Activated naive CD4-positive, alpha-beta T cell treated with anti-CD3 and anti-CD28 coated beads, Interleukin-2, amount 50 U/mL, for 16 hours (primary cell): ENCODE results near the gene URB1.

Experiments used
- DNase-seq: peaks from one replicate; pipeline ENCODE4 v3.0.0-alpha.2; 2020

URB1 gene

DNA sequence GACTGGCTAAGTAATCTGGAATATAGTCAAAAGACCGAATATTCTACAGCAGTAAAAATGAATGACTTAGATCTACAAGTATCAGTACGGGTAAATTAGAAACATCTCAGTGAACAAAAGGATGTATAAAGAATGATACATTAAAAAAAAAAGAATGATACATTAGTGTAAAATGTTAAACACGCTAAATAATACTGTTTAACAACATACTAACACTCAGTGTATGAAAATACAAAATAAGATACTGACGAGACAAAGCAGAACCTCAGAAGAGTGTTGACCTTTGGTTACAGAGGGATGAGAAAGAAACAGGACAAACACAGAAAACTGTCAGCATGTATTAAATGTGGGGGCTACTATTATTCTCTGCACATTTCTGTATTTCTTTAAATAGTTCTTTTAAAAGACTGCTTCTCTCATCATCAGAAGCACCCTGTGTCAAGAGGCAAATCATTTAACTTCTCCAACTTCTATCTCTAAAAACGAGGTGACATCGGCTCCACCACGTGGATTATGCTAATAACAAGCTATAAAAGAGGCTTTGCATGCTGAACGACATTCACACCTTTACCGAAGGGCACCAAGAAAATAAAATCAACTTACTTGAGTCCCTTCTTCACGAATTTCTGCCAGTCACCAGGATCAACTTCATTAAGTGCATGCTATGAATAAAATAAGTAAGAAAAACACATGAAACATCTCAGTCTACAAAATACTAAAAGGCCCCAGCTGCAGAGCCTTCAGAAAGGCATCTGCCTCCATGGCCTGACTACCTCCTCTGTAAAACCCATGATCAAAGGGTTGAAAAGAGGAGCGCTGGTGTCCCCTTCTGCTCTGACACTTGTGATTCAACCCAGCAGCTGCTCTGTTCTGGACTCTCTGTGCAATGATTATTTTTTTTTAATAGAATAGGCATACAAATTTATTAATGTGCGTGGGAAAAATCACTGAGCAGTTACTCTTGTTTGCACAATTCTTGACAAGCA is 51.7 kb downstream of the URB1 start:
- DNase-seq = no peak

DNA sequence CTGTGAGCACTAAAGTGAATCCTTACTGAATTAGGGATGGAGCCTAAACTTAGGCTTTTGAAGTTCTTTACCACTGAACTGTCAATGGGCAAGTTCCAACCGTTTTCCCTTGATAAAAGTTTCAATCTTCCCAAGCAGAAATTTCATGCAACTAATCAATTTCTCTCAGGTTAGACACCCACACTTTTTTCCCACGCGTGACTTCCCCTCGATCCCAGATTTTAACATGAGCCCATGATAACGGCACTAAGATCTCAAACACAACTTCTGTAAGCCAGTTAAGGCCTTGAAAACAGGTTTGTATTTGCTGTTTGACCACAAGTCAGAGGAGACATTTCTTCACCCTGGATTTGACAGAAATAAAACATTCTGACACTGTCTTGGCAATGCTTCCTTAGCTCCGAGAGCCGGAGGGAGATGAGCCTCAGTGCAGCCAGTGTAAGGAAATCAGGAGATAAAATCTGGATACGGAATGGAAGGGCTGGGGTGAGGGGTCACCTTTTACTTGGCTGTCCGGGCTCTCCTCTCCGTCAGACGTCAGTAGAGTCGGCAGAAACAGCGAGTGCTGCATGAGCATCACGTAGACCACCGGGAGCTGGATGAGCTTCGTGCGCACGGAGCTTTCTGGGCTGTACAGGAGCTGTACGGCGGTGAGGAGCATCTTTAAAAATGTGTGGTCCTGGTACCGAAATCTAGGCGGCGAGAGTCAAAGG is 54.4 kb downstream of the URB1 start:
- DNase-seq = no peak

DNA sequence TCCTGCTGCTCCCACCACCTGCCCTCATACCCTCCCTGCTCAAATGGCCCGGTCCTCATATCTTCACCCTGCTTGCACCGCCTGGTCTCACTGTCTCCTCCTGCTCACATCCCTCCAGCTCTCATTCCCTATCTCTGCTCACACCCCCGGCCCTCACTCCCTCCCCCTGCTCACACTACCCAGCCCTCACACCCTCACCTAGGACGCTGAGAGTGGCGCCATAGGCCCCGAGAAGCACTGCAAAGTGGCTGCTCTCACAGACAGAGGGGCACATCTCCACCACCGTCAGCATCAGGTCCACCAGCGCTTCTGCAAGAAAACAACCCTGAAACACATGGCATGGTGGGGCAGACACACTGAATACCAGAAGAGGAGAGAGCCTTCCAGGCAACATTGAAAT is 55.6 kb downstream of the URB1 start:
- DNase-seq = no peak

DNA sequence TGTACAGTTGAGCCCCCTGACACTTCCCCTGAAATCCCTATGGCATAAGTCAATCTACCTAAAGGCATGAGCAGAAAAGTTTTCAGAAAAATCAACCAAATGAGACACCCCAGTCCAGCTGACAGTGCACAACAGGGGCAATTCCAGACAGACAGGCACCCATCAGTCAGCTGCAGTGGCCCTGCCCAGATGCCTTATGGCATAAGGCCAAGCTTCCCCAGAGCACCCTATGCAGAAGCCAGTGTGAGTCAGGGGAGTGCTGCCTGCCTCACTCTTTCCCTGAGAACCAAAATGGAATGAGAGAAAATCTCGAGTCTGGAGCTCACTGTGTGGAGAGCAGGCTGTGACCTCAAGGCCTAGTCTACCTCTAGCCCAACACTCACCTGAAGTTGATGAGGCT is 56.1 kb downstream of the URB1 start:
- DNase-seq = no peak

DNA sequence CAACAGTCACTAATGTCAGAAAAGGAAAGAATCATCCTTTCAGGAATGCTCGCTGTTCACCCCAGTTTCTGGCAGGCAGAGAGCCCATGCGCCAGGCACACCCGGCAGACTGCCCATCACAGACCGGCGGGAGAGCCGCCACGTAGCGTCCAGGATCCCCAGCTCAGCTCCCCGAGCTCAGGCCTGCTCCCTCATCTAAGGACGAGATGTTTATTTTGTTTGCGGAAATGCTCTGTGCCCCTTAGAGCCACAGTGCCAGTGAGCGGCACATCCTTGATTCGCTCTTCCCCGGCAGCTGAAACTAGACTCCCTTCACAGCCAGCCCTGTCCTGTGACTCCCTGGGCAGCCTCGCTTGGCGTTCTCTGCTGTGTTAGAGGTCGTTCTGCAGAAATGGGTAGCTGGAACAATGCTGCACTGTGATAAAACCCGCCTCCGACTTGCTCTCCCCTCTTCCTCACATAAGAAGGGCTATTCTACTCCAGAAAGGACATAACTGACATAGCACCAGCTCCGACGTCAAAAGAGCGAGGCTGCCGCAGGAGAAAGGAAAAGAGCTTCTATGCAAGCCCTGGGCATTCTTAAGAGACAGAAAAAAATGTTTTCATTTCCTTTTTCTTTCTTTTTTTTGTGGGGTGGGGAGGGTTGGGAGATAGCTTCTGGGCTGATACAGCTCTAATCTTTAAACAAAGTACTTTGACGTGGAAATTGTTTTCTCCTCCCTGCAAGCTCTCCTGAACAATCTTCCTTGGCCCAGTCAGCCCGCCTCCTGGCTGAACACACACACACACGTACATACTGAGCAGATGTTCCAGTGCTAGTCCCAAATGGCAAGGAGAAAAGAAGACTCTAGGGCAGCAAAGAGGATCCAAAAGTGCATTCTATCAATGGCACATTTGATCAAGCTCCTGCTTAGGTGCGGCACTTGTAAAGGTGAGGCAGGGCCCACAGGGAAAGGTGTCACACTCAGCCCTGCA is 56.9 kb downstream of the URB1 start:
- no peak for DNase-seq

DNA sequence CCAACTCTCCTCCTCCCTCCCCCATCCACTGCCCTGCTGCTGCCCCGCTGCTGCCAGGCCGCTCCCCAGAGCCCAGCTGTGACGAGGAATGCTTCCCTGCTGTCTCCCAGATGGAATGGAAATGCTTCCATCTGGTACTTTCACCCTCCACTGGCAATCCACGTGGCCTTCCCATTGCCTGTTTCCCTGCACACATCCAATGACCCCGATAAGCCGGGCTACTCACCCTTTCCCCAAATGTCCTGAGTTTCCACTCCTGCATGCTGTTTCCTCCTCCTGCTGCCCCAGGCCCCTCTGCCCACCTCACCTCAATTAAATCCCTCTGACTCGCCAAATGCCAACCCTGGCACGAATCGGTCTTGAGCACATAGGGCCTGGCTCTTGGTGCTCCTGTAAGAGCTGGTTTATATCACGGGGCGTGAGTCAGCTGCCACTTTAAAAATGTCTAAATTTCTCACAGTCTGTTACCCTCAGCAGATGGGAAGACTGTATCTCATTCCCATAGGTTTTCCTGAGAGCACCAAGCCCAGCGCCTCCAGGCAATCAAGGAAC is 57.8 kb downstream of the URB1 start:
- no peak for DNase-seq

DNA sequence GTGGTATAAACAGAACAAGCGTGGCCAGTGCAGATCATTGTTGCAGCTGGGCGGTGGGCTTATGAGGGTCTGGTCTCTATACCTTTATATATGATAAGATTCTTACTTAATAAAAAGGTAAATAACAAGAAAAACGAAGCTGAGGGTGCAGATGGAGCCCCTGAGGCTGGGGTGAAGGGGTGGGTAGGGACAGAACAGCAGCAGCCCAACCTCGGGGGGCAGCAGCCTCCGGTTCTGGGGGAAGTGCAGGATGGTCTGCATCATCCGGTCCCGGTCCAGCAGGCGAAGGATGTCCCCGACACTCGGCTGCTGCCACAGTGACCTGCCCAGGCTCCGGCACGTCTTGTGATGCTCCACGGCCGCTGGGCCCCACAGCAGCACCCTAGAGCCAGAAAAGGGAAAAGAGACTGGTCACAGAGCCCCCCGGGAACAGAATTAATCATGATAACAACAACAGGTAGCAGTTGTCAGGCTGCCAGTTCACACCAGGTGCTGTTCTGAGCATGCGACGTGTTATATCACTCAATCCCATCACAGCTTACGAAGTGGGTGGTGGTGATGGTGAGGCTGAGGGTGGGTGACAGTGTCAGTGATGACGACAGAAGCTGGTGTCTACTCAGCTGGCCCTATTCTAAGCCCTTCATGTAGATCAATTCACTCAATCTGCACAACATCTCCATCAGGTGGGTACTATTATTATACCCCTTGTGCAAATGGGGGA is 58.7 kb downstream of the URB1 start:
- no peak for DNase-seq

DNA sequence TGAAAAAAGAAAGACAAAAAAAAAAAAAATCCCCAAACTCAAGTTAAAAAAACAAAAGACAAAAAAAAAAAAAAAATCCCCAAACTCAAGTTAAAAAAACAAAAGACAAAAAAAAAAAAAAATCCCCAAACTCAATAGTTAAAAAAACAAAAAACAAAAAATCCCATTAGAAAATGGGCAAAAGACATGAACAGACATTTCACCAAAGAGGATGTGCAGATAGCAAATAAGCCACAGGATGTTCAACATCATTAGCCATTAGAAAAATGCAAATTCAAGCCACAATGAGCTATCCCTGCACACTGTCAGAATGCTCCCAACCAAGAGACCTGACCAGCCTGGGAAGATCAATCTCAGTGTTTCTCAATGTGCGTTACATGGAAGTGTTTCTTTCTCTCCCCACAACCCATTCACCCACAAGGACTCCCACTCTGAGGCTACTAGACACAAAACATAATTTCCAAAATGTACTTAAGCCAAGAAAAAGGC is 60.3 kb downstream of the URB1 start:
- DNase-seq = no peak

DNA sequence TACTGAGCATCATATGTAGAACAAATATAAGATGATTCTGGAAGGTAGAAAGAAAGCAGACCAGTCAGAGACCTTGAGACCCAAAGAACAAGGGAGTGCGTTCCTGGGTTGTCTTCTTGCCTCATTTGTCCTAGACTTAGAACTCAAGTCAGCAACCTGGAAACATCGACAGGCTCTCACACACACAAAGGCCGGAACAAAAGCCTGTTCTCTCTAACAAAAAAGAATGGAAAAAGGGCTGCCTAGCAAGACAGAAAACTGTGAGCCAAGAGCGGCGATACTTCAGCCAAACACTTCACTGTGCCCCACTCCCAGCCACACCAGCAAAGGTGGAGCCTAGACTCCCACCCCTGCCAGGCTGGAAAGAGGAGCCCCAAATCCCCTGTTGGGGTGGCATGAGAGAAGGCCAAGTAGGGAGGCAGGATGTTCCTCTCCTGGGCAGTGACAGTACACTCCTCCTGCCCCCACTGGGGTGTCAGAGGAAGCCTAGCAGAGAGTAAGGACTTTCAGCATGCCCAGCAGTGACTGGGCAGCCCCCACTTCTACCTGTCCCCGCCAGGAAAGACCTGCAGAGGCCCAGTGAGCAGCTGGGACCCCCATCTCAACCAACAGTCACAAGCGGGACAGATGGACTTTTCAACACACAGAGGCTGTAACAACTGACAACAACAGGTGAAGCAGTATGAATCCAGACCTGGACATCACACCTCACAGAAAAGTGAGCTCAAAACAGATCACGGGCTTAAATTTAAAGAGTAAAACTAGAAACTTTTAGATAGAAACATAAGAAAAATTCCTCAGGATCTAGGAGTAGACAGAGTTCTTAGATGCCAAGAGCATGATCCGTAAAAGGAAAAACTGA is 61.1 kb downstream of the URB1 start:
- DNase-seq = no peak

DNA sequence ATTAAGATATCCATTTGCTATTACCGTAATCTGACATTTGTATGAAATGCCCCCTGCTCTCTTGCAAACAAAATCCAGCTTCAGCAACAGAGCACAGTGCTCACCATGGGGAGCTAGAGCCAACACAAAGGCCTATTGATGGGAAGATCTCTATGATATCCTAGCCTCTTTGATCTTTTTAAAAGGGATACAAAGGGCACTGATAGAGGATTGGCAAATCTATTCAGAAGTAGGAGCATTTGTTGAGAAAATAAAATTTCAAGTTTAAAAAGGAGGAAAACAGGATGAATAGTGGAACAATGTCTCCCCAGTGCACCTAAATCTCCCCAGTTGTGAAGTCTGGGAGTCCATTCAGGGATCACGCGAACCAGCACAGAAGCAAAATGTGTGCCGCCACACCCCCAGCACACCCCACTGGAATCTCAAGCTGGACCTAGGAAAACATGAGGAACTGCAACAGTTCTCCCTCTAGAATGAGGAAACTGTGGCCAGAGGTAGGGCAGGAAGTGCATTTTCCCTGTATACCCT is 62.0 kb downstream of the URB1 start:
- no peak for DNase-seq

DNA sequence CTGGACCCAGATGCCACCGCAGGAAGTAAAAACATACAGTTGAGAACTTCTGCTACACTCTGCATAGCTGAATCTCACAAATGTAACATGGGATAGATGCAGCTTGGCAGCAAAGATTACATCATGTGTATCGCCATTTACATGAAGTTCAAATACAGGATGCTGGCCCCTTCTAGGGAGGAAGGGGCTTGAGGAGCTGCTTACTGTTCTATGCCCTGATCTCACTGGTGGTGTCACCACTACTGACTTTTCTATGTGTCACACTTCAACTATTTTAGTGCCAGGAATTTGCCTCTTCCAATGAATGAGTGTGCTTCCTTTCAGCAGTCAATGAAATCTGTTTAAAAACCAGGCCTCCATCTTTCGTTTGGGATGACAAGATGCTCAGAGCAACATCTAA is 63.0 kb downstream of the URB1 start:
- no peak for DNase-seq

DNA sequence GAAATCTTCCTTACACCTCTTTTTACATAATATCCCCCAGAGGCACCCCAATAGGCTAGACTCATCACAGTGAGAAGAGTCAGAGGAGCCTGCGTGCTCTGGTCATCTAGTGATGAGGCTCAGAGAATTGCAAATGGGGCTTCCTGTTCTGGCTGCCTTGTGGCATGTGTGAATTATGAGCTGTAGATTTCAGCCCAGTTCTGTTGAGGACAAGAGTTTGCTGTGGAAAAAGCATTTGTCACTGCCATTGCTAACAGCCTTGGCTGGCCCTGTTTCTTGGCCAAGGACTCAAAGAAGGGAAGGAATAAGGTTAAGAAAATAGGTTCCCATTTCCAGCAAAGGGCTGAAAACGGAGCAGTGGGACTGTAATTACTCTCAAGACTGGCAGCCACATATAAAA is 63.5 kb downstream of the URB1 start:
- no peak for DNase-seq

DNA sequence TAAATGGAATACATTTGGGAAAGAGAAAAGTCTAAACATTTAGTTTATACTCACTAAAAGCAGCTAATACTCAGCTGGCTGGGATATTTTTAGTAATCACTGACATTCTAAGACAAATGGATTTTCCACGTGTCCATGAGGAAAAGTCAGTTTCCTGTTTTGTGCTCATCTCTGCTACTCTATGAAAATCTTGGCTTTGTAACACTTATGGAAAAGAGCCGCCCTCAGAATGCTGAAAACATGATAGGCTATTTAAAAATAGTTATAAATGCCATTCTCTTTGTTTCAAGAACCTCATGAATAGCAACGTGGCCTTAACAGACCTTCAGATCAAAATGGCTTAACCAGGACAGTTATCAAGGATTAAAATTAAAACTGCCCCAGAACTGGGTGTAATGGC is 64.2 kb downstream of the URB1 start:
- DNase-seq = no peak

DNA sequence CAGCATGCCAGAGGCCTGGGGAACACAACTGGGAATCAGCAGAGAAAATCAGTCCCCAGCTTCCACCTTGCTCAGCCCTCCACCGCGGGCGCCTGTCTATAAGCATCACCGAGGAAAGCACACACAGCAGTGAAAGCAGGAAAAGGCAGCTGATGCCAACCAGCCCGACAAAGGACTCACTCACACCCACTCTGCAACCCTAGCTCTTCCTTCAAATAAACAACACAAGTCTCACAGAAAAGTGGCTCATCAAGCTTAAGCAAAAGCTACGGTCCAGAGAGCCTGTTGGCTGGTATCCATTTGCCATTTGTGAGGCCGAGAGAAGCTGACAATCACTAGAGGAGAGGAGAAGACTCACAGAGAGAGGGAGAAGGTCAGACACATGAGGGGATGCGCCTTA is 67.1 kb downstream of the URB1 start:
- no peak for DNase-seq

DNA sequence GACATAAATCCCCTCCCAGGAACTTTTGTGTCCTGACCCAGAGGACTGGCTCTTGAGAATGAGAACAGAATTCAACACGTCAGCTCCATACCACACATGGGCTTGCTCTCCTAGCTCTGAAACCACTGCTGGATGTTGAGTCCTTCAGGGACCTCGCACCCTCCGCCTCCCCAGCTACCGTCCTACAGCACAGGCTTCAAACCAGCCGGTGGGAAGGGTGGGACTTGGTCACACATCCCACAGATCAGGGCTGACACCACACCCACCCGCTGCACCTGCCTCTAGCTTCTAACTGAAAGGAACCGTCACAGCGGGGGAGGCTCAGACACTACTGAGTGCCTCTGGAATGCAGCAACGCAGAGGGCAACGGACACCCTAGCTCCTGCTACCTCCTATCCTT is 70.1 kb downstream of the URB1 start:
- DNase-seq = no peak

DNA sequence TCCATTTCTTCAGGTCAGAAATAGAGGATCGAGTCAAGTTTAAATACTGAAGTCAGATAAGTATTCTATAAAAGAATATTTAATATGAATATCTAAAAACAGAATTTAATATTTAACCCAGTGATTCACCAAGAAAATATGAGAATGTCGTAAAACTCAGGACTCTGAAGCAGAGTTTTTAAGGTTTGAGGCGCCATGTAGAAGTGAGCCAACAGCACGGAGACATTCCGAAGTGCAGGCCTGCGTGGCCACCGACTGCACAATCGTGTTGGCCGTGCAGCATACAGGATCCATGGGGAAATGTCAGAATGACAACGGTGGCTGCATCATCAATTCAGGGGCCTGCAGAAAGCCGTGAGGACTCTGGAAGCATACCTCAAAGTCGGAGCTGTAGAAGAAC is 70.7 kb downstream of the URB1 start:
- no peak for DNase-seq

DNA sequence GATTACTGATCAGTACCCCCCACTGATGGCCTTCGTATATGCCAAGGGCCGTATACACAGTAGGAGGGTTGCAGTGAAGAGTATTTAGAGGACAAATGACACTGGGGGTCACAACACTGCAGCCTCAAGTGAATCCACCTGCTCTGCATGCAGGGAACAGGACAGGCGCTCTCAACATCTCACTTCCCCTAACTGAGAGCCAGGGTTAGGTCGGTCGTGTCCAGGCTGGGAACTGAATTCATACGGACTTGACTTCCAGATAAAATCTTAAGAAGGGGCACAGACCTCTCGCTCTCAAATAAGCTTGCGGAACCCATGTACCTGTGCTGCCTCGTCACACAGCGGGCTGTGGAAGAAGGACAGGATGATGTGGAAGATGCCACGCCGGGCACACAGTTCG is 71.3 kb downstream of the URB1 start:
- DNase-seq = no peak

DNA sequence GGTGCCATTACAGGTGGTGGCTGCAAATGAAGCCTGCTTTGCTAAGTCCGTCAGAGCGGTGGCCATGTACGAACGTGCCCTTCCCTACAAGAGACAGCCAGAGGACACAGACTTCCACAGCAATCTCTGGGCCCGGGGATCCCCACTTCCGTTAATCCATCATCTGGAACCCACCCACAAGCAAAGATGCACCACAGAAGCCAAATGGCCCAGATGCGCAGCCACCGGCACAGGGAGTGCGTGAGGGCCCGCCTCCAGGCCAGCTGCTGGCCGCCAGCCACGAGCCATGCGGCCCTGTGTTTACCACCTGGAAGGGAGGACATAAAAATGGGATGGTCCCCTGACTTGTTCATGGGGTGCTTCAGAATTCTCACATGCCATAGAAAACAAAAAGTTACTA is 72.1 kb downstream of the URB1 start:
- DNase-seq = no peak

DNA sequence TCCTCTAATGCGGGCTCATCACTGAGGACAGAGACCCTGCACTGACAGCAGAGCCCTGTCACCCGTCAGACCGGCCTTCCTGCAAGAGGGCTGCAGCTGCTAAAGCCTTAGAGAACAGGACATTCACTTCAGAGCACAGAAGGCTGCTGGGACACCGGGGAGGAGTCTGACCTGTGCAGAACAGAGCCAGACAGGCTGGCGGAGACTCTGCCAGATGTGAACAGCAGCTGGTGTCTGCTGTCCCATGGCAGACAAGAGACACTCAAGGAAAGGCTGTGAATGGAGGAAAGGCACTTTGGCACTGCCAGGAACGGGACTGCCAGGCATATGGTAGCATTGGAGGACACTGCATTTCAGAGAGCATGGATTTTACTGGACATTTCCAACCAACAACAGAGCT is 72.8 kb downstream of the URB1 start:
- DNase-seq = no peak

DNA sequence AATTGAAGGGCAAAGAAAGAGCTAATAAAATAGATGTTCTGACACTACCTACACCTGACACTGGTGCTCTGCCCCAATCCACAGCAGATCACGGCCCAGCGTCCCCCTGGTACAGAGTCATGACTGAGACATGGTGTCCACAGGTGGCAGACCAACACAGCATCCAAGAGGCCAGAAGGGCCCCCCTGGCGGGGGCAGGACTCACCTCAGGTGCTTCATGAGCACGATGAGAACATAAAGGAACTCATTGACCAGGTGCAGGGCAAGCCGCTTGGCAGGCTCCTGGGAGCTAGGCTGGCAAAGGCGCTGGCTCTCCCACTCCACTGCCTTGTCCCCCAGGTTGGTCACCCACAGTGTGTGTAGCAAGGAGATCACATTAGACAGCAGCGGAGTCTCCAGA is 73.8 kb downstream of the URB1 start:
- DNase-seq = no peak

DNA sequence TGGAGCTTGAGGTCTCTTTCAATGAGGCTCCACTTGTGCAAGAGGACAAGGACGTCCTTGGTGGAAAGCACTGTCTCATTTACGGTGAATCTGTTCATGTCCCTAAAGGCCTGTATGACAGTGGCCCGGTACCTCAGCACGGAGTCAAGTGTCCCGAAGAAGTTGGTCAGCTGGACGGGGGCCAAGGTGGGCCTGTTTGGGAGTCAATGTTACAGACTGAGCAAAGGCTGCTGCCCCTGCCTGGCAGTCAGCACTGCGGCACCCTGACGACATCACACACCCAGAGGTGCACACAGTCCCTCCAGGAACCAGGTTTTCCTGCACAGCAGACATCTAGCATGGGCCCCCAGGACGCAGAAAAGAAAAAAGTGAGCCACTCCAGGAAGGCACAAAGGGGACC is 75.1 kb downstream of the URB1 start:
- no peak for DNase-seq
